Osteoblast (primary cell): ENCODE results near the gene NCAPG2. TPM values are rescaled to one million over a fixed set of nuclear protein-coding genes. Genes with fewer than 3 reads are reported as not detected.

Experiments
- DNase-seq: peaks from one replicate; pipeline ENCODE4 v3.0.0; 2011; ENCODE audit warnings: low spot score, mixed read lengths; ENCODE audit not compliant: insufficient read length; ENCODE audit errors: missing footprints
- H2AFZ ChIP-seq: 2 replicates; pipeline ENCODE4 v1.6.0; 2011; ENCODE audit warnings: mild to moderate bottlenecking, low read length
- H3K27ac ChIP-seq: 2 replicates; pipeline ENCODE4 v1.5.1; 2011; ENCODE audit warnings: mild to moderate bottlenecking, low read depth, low read length, moderate library complexity
- H3K27me3 ChIP-seq: 2 replicates; pipeline ENCODE4 v1.6.0; 2012; ENCODE audit warnings: mild to moderate bottlenecking, control low read depth, inconsistent platforms, low read length, moderate library complexity; ENCODE audit not compliant: insufficient read depth
- H3K36me3 ChIP-seq: 2 replicates; pipeline ENCODE4 v1.5.1; 2011; ENCODE audit warnings: mild to moderate bottlenecking, low read length, control low read depth, moderate library complexity; ENCODE audit not compliant: insufficient read depth
- H3K4me1 ChIP-seq: 2 replicates; pipeline ENCODE4 v1.5.1; 2011; ENCODE audit warnings: mild to moderate bottlenecking, low read length, control low read depth, moderate library complexity; ENCODE audit not compliant: insufficient read depth
- H3K4me2 ChIP-seq: 2 replicates; pipeline ENCODE4 v1.6.0; 2011; ENCODE audit warnings: mild to moderate bottlenecking, low read length; ENCODE audit not compliant: insufficient read depth
- H3K4me3 ChIP-seq: fragments of 200-600 bp; sonication (generic); 3 replicates; pipeline ENCODE4 v1.5.1; 2012; ENCODE audit warnings: mild to moderate bottlenecking, low read length, inconsistent platforms; ENCODE audit not compliant: insufficient read depth
- H3K79me2 ChIP-seq: 2 replicates; pipeline ENCODE4 v1.6.0; 2012; ENCODE audit warnings: mild to moderate bottlenecking, low read length, control low read depth, inconsistent platforms; ENCODE audit not compliant: insufficient read depth
- H3K9me3 ChIP-seq: 2 replicates; pipeline ENCODE4 v1.5.1; 2011; ENCODE audit warnings: low read depth, low read length, control low read depth
- H4K20me1 ChIP-seq: 2 replicates; pipeline ENCODE4 v1.6.0; 2012; ENCODE audit warnings: mild to moderate bottlenecking, low read length, control low read depth; ENCODE audit not compliant: insufficient read depth
- total RNA-seq: library from RNA; depleted of rRNA; stranded (reverse); fragments of >200 nt; gene quantifications from 2 replicates; pipeline ENCODE4 v1.2.3, GENCODE V29; 2012
- TF ChIP-seq, protein P1 (sequence below): IDR thresholded peaks from 2 replicates; pipeline ENCODE4 v1.5.1; 2011; ENCODE audit warnings: mild to moderate bottlenecking, low read depth, low read length, moderate library complexity; ENCODE audit errors: extremely low read depth

The NCAPG2 gene
- total RNA-seq, 1 donor, result 8.0 TPM

DNA sequence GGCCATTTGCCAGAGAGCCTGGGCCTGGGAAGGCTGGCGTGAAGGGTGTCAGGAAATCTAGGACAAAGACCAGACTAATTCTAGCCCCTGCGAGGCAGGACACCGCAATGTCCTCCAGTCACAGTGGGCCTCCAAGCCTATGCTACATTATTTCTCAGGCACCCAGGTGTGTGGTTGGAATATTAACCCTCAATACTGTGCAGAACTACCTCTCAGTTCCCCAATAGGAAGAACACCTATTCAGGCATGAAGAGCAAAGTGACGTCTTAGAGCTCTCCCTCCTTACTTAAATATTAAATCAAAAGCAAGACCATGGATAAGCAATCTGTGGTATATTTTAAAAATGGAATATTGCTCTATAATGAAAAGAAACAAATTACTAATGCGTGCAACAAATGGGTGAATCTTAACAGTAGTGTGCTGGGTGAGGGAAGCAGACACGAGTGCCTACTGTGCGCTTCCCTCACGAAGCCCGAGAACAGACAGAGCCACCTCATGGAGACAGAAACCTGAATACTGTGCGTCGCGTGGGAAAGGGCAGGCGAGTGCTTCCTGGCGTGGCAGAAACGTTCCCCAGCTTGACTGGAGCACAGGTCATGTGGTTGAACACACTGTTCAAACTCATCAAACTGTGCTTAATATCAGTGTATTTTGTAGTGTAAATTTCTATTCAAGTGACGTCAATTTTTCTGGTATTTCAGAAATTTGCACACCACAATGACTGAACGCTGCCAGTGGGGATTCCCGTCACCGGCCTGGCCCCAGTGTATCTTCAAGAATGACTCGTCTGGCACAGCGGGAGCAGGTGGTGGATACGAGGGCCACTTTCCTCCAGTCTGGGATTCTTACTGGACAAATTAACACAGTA is 101.5 kb downstream of the NCAPG2 start:
- no peak overlapping the region for H2AFZ ChIP-seq
- no peaks in the 10 kb centered on the region for H3K36me3 ChIP-seq
- no peaks in the 10 kb centered on the region for H4K20me1 ChIP-seq
- no peaks in the 10 kb centered on the region for H3K27me3 ChIP-seq
- H3K79me2 ChIP-seq, result no peaks in the 10 kb centered on the region
- H3K4me3 ChIP-seq, result no peak overlapping the region
- H3K4me2 ChIP-seq, result no peak overlapping the region
- H3K9me3 ChIP-seq, result no peaks in the 10 kb centered on the region
- no peak for DNase-seq
- TF ChIP-seq, protein P1, sequence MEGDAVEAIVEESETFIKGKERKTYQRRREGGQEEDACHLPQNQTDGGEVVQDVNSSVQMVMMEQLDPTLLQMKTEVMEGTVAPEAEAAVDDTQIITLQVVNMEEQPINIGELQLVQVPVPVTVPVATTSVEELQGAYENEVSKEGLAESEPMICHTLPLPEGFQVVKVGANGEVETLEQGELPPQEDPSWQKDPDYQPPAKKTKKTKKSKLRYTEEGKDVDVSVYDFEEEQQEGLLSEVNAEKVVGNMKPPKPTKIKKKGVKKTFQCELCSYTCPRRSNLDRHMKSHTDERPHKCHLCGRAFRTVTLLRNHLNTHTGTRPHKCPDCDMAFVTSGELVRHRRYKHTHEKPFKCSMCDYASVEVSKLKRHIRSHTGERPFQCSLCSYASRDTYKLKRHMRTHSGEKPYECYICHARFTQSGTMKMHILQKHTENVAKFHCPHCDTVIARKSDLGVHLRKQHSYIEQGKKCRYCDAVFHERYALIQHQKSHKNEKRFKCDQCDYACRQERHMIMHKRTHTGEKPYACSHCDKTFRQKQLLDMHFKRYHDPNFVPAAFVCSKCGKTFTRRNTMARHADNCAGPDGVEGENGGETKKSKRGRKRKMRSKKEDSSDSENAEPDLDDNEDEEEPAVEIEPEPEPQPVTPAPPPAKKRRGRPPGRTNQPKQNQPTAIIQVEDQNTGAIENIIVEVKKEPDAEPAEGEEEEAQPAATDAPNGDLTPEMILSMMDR, result no peak
- no peaks in the 10 kb centered on the region for H3K4me1 ChIP-seq
- no peak overlapping the region for H3K27ac ChIP-seq

DNA sequence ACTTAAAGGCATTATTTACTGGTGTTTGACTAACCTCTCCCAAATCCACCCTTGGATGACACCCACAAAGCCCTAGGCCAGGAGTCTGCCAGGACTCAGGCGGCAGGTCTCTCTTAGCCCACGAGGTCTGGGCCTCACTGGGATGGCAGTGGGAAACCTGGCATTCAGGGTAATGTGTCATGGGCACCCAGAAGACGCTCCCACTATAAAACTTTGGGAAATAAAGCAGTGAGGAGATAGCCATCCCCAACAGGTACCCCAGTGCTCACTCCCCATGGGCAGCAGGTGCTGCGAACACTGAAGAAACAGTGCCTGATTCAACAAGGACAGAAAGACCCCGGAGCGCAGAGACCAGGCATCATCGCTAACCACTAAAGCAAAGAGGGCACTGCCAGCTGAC is 102.6 kb downstream of the NCAPG2 start:
- H3K4me1 ChIP-seq, result no peaks in the 10 kb centered on the region
- no peaks in the 10 kb centered on the region for H4K20me1 ChIP-seq
- no peaks in the 10 kb centered on the region for H3K36me3 ChIP-seq
- H3K27ac ChIP-seq, result no peak overlapping the region
- H2AFZ ChIP-seq, result no peak overlapping the region
- TF ChIP-seq, protein P1, result no peak
- no peak overlapping the region for H3K4me2 ChIP-seq
- no peak overlapping the region for H3K4me3 ChIP-seq
- DNase-seq, result no peak
- H3K27me3 ChIP-seq, result no peaks in the 10 kb centered on the region
- no peaks in the 10 kb centered on the region for H3K9me3 ChIP-seq
- H3K79me2 ChIP-seq, result no peaks in the 10 kb centered on the region

DNA sequence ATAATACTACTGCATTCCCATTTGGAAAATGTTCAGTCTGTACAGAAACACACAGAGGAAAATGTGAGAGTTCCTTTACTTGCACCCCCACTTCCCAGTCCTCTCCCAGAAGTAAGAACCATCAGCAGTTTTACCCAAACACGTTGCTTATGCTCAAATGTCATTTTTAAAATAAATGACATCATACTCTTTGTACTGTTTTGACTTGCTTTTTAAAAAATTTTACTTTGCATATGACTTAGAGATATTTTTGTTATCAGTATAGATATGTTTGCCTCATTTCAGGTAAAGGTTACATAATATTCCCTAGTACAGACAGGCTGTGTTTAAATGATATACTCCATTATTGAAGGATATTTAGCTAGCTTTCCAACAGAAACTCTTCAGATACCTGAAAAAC is 103.5 kb downstream of the NCAPG2 start:
- Histone ChIP-seq H2AFZ (no peak overlapping the region), H3K27me3 (no peaks in the 10 kb centered on the region), H4K20me1 (no peaks in the 10 kb centered on the region), H3K4me3 (no peak overlapping the region), H3K9me3 (no peaks in the 10 kb centered on the region), H3K4me2 (no peak overlapping the region), H3K4me1 (no peaks in the 10 kb centered on the region), H3K36me3 (no peaks in the 10 kb centered on the region), H3K27ac (no peak overlapping the region), H3K79me2 (no peaks in the 10 kb centered on the region)
- DNase-seq, result no peak
- TF ChIP-seq, protein P1, result no peak

DNA sequence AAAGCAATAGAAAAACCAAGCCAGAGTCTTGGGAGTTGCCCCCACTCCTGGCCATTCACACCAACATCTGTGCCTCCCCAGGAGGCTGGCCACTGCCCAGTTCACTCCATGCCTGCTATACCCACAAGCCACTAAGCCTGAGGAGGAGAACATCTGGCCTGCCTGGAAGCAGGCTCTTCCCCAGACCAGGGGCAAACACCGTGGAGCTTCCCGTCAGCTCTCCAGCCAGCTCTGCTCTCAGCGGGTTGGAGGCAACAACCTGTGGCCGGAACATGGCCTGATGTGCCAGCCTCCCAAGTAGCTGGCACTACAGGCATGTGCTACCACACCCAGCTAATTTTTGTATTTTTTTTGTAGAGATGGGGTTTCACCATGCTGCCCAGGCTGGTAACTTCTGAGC is 107.9 kb downstream of the NCAPG2 start:
- H3K27me3 ChIP-seq, result no peaks in the 10 kb centered on the region

More for the DNA sequence above, 107.9 kb downstream of the NCAPG2 start:
- no peaks in the 10 kb centered on the region for H3K36me3 ChIP-seq
- peaks cover 2% of the 10 kb centered on the region for H3K9me3 ChIP-seq
- H2AFZ ChIP-seq, result no peak overlapping the region
- H3K27ac ChIP-seq, result no peak overlapping the region
- no peaks in the 10 kb centered on the region for H4K20me1 ChIP-seq
- H3K79me2 ChIP-seq, result no peaks in the 10 kb centered on the region
- TF ChIP-seq, protein P1, result no peak
- DNase-seq, result no peak
- no peaks in the 10 kb centered on the region for H3K4me1 ChIP-seq
- H3K4me3 ChIP-seq, result no peak overlapping the region
- H3K4me2 ChIP-seq, result no peak overlapping the region
